HG03571 (cell line): ENCODE data around the gene MST1R.
A peak's percentile ranks its signal among the peaks of the same experiment; 100 is the strongest.
"Not testable (repeated sequence)": the region's sequence is repeated elsewhere in the genome, so short reads cannot be mapped to it uniquely, and the experiment has no call there.

Source experiments
- ATAC-seq: cut with Tn5 transposase; IDR thresholded peaks from one replicate; pipeline ENCODE4 v1.9.1; 2021; ENCODE audit not compliant: unreplicated experiment

MST1R gene

GRCh38 chr3:49903451-49904424 lies at the start of gene MST1R:
Gene MST1R, minus strand, starts transcription at chr3:49903873. Its CDS starts 264 bp downstream, at chr3:49903609.
- peak; percentile 56 for ATAC-seq

- ATAC-seq = no peak
Measured at GRCh38 chr3:49952924-49953323, 49.3 kb upstream of the MST1R start.

- no peak for ATAC-seq
Measured at GRCh38 chr3:49942651-49943050, 39.0 kb upstream of the MST1R start.

DNA sequence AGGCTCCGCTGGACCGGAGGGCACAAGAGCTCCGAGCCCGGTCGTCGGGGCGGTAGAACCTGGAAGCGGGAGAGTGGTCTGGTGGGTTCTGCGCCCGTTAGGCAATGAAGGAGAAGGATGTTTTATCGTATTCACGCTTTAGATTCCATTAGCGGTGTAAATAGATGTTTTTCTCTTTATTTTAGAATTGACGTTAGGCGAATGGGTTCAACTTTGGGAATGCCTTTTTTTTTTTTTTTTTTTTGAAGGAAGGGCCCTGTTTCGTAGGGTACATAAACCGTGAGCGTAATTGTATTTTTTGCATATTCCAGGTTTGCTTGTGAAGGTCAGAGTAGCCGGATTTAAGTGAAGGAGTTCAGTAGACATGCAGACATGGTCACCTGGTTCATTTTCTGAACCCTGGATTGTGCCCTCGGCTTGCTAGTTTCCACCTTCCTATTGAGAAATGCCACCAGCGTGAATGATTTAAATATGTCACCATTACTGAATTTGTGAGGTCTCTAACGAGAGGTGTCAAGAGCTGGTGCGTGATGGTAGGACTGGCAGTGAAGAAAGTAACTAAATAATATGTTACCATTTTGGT lies 37.1 kb upstream of the MST1R start:
- ATAC-seq = no peak

- ATAC-seq = peak; percentile 91
Measured at GRCh38 chr3:49939858-49940666, 36.4 kb upstream of the MST1R start, which contains the start of gene RBM6. Gene RBM6, plus strand, starts transcription at chr3:49940150. Its CDS starts 22,492 bp downstream, at chr3:49962642.

DNA sequence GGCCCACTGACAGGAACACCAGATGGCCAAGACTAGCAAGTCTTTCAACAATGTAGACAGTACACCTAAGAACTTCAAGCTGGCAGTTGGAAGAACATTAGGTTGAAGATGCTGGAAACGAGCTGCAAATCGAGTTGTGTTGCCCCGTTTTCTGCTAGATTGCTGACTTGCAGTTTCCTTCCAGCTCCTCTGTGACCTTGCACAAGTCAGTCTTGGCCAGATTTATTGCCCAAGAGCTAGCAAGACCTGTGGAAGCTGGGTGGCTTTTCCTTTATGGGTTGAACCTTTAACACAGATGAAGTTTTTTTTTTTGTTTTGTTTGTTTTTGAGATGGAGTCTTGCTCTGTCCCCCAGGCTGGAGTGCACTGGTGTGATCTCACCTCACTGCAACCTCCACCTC lies 33.4 kb upstream of the MST1R start:
- ATAC-seq = no peak

DNA sequence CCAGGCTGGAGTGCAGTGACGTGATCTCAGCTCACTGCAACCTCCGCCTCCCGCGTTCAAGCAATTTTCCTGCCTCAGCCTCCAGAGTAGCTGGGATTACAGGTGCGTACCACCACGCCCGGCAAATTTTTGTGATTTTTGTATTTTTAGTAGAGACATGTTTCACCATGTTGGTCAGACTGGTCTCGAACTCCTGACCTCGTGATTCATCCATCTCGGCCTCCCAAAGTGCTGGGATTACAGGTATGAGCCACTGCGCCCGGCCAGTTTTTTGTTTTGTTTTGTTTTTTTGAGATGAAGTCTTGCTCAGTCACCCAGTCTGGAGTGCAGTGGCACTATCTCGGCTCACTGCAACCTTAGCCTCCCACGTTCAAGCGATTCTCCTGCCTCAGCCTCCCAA lies 28.6 kb upstream of the MST1R start:
- not testable (repeated sequence) for ATAC-seq

GRCh38 chr3:49930922-49931321 lies 27.2 kb upstream of the MST1R start:
- ATAC-seq = no peak

GRCh38 chr3:49930168-49930690 lies 26.6 kb upstream of the MST1R start:
- ATAC-seq = no peak

DNA sequence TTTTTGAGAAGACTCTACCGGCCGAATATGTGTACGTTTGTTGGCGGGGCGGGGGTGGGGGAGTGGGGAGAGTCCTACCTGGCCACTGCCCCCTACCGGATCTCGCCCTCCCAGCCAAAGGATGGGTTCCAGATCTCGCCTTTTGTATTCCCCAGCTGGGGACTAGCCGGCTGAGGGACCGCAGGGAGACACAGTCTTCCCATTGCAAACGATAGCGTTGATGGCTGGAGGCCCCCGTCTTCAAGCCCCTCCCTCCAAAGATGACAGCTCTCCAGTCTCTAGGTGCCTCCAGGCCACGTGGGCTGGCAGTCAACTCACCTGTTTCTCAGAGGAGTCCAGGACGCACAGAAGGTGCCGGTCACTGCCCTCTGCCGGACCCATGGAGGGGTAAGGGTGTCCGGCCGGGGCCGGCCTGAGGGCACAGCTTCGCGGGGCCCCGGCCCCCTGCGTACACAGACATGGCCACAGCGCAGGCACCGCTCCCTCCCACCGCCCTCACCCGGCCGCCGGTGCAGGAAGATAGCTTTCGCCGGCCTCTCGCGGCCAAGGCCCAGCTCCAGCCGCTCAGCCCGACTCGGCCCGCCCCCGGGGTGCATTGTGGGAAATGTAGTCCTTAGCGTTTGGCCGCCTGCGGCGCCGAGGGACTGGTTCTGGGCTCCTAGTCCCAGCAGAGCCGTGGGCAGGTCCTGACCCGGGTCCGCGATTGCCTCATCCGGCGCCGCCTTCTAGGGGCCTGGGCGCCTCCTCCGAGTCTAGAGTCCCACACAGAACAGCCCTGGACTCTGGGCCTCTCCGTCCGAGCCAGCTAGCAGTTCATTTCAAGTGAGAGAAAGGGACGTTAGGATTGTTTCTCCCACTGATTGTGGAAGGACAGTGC lies 25.9 kb upstream of the MST1R start, which contains the start of gene MON1A:
TSS of gene MON1A (minus strand) at position 521 of the 877 bp plus-strand sequence. CDS start 16,465 bp downstream, outside the sequence.
- ATAC-seq = peak; percentile 85

DNA sequence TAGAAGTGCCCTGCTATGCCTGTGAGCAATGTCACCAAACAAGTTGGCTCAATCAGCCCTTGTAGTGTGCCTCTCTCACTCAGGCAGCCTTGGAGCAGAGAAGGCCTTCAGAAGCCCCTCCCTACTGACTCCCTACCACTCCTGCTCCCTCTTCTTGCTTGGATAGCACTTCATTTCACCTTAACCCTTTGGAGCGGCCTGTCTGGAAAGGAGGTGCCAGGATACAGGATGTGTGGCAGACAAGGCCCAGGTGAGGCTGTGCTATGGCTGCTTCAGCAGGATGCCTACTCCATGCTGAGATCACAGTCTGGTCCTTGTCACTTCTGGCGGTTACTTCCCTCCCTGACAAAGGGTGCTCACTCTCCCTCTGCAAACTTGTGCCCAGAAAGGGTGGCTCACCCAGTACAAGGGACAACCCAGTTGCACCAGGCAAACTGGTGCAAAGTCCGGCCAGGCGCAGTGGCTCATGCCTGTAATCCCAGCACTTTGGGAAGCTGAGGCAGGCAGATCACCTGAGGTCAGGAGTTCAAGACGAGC lies 24.9 kb upstream of the MST1R start:
- ATAC-seq = no peak

DNA sequence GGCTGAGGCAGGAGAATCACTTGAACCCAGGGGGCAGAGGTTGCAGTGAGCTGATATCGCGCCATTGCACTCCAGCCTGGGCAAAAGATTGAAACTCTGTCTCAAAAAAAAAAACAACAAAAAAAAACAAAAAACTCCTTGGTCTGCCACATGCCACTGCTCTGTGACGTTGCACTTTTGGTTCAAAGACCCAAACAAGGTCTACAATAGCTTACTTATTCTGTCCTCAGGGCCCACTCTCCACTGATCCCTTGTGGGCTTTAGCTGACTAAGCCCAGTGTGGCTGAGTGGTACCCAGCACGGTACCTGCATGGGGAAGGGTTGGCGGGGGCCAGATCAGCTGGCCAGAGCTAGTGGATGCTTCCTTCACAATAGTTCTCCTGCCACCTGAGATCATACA lies 24.1 kb upstream of the MST1R start:
- ATAC-seq = no peak

DNA sequence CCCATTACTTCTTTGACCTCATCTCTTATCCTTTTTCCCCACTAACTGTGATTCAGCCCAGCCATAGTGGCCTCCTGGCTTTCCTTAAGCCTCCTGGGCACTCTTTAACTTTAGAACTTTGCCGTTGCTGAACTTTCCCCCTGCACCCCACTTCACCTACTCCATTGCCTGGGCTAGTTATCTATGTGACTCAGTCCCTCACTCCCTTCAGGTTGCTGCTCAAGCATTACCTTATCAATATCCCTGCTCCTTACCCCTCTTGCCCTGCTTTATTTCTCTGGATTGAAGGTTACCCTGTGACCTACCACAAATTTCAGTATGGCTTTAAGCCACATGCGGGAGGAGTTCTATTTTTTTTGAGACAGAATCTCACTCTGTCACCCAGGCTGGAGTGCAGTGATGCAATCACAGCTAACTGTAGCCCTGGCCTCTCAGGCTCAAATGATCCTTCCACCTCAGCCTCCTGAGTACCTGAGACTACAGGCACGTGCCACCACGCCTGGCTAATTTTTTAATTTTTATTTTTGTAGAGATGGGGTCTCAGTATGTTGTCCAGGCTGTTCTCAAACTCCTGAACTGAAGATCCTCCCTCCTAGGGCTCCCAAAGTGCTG lies 22.6 kb upstream of the MST1R start:
- no peak for ATAC-seq

- no peak for ATAC-seq
Measured at GRCh38 chr3:49925485-49925884, 21.8 kb upstream of the MST1R start.

DNA sequence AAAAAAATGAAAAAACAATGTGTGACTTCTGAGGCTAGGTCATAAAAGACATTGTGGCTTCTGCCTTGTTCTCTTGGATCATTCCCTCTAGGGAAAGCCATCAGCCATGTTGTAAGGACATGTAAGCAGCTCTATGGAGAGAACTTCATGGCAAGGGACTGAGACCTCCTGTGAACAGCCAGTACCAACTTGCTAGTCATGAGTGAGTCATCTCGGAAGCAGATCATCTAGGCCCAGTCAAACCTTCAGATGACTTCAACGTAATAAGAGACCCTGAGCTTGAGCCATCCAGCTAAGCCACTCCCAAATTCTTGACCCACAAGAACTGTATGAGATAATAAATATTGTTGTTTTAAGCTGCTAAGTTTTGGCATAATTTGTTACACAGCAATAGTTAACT lies 21.0 kb upstream of the MST1R start:
- no peak for ATAC-seq

- ATAC-seq = not testable (repeated sequence)
Measured at GRCh38 chr3:49917806-49918590, 14.3 kb upstream of the MST1R start.

DNA sequence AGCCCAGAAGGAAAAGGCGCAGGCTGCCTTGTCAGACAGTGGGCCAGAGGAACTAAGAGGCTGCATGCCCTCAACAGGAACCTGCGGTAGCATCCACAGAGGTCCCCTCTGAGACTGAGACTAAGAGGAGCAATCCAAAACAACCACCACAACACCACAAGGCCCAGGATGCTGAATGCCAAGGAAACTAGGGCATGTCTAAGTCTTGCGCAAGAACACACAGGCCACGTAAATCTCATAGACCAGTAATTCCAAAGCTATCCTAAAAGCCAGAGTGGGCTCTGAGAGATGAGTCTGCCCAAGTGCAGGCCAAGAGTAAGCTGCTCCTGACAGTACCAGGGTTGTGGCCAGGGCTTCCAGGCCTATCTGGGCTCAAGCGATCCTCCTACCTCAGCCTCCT lies 13.0 kb upstream of the MST1R start:
- no peak for ATAC-seq

GRCh38 chr3:49914906-49915305 lies 11.2 kb upstream of the MST1R start:
- no peak for ATAC-seq
